ENCODE measurements around the gene STIMATE. TPM values are rescaled to one million over a fixed set of nuclear protein-coding genes. Genes with fewer than 3 reads are reported as not detected.

The STIMATE gene
- total RNA-seq, 4 donors from 2014 or later, result 12.7 to 20.7 (median 16.1) TPM

GRCh38 chr3:52801839-52802238, 95.5 kb downstream of the STIMATE start:
- no peak for DNase-seq (ENCODE audit: low spot score in 2 of 2)
- 53 to 59% methylated on average over 5 of the region's 5 CpGs for WGBS, 2 donors
- TF ChIP-seq CTCF (IDR thresholded peaks at IDR 0.05) (no peak), POLR2A (IDR thresholded peaks at IDR 0.05) (no peak)
- intact Hi-C loops (cut with DNase I; ENCODE audit: low total_unique reads), result no loop called here
- no peak overlapping the region for H3K4me3 ChIP-seq (ENCODE audit: low read depth, poor library complexity, severe bottlenecking)

GRCh38 chr3:52800079-52800478, 97.3 kb downstream of the STIMATE start:
- intact Hi-C loops (cut with DNase I; ENCODE audit: low total_unique reads), result no loop called here
- no peak overlapping the region for H3K4me3 ChIP-seq (ENCODE audit: low read depth, poor library complexity, severe bottlenecking)
- 64 to 72% methylated on average over 7 of the region's 7 CpGs for WGBS, 2 donors
- TF ChIP-seq POLR2A (IDR thresholded peaks at IDR 0.05) (no peak), CTCF (IDR thresholded peaks at IDR 0.05) (no peak)
- no peak for DNase-seq (ENCODE audit: low spot score in 2 of 2)

GRCh38 chr3:52798978-52799476, 98.3 kb downstream of the STIMATE start:
- no peak for DNase-seq (ENCODE audit: low spot score in 2 of 2)
- H3K4me3 ChIP-seq (ENCODE audit: low read depth, poor library complexity, severe bottlenecking), result no peak overlapping the region
- intact Hi-C loops (cut with DNase I; ENCODE audit: low total_unique reads), result no loop called here
- WGBS, 2 donors, result 50 to 56% methylated on average over 14 of the region's 14 CpGs
- TF ChIP-seq CTCF (IDR thresholded peaks at IDR 0.05) (no peak), POLR2A (IDR thresholded peaks at IDR 0.05) (no peak)

- intact Hi-C loops (cut with DNase I; ENCODE audit: low total_unique reads), result no loop called here
- no peak for TF ChIP-seq POLR2A (IDR thresholded peaks at IDR 0.05)
- TF ChIP-seq CTCF (IDR thresholded peaks at IDR 0.05), result no peak
- DNase-seq (ENCODE audit: low spot score in 2 of 2), result no peak
- H3K4me3 ChIP-seq (ENCODE audit: low read depth, poor library complexity, severe bottlenecking), result no peak overlapping the region
- 71 to 72% methylated on average over 10 of the region's 10 CpGs for WGBS, 2 donors
Measured at GRCh38 chr3:52798376-52798977, 98.9 kb downstream of the STIMATE start.

GRCh38 chr3:52796411-52796810, 100.9 kb downstream of the STIMATE start:
- WGBS, 2 donors, result 84 to 91% methylated on average over 9 of the region's 9 CpGs
- H3K4me3 ChIP-seq (ENCODE audit: low read depth, poor library complexity, severe bottlenecking), result no peak overlapping the region
- TF ChIP-seq CTCF (IDR thresholded peaks at IDR 0.05), result no peak
- TF ChIP-seq POLR2A (IDR thresholded peaks at IDR 0.05), result no peak
- intact Hi-C loops (cut with DNase I; ENCODE audit: low total_unique reads), result no loop called here
- no peak for DNase-seq (ENCODE audit: low spot score in 2 of 2)

All from lower leg skin (tissue), 4 donors.